DOHH2 (cell line): ENCODE results near the gene PTPRT.

ENCODE experiments used
- H3F3A ChIP-seq: fragments of 200-600 bp; sonication (generic), shearing (Covaris generic); 2 replicates; pipeline ENCODE4 v1.6.0; 2016; ENCODE audit warnings: antibody characterized with exemption, mild to moderate bottlenecking; ENCODE audit not compliant: control insufficient read depth, insufficient read depth
- H3K27ac ChIP-seq: fragments of 200-600 bp; sonication (generic); 2 replicates; pipeline ENCODE4 v1.5.1; 2014; ENCODE audit warnings: low read depth, mild to moderate bottlenecking, low read length, moderate library complexity
- H3K27me3 ChIP-seq: fragments of 200-600 bp; sonication (generic); 2 replicates; pipeline ENCODE4 v1.6.1; 2014; ENCODE audit warnings: mild to moderate bottlenecking, low read length, mixed read lengths; ENCODE audit not compliant: control insufficient read depth
- H3K36me3 ChIP-seq: fragments of 200-600 bp; sonication (generic); 2 replicates; pipeline ENCODE4 v1.6.1; 2014; ENCODE audit warnings: mild to moderate bottlenecking, low read length, moderate library complexity, mixed read lengths; ENCODE audit not compliant: control insufficient read depth
- H3K4me1 ChIP-seq: fragments of 200-600 bp; sonication (generic); 2 replicates; pipeline ENCODE4 v1.6.1; 2014; ENCODE audit warnings: mild to moderate bottlenecking, low read length, mixed read lengths; ENCODE audit not compliant: control insufficient read depth
- H3K4me2 ChIP-seq: fragments of 200-600 bp; sonication (generic); 2 replicates; pipeline ENCODE4 v1.6.0; 2014; ENCODE audit warnings: mild to moderate bottlenecking, low read length, moderate library complexity
- H3K4me3 ChIP-seq: fragments of 200-600 bp; sonication (generic); 2 replicates; pipeline ENCODE4 v1.5.1; 2014; ENCODE audit warnings: mild to moderate bottlenecking, low read length, mixed read lengths
- H3K79me2 ChIP-seq: fragments of 200-600 bp; sonication (generic); 2 replicates; pipeline ENCODE4 v1.6.1; 2014; ENCODE audit warnings: mild to moderate bottlenecking, low read length, mixed read lengths; ENCODE audit not compliant: control insufficient read depth
- H3K9me2 ChIP-seq: fragments of 200-600 bp; sonication (generic); replicated peaks from 2 replicates; pipeline ENCODE4 v1.6.1; 2014; ENCODE audit warnings: mild to moderate bottlenecking, low read length, mixed read lengths; ENCODE audit not compliant: control insufficient read depth
- H3K9me3 ChIP-seq: fragments of 200-600 bp; sonication (generic); 2 replicates; pipeline ENCODE4 v1.6.1; 2014; ENCODE audit warnings: antibody characterized with exemption, low read length, mixed read lengths; ENCODE audit not compliant: control insufficient read depth, insufficient read depth
- H4K20me1 ChIP-seq: fragments of 200-600 bp; sonication (generic); 2 replicates; pipeline ENCODE4 v1.6.0; 2014; ENCODE audit warnings: low read depth, mild to moderate bottlenecking, antibody characterized with exemption, low read length, moderate library complexity; ENCODE audit not compliant: control insufficient read depth, insufficient read depth
- EZH2phosphoT487 ChIP-seq: fragments of 200-600 bp; sonication (generic); IDR thresholded peaks from 2 replicates; pipeline ENCODE4 v1.6.1; 2017; ENCODE audit warnings: borderline replicate concordance, mild to moderate bottlenecking, antibody characterized with exemption, low read length, moderate library complexity, mixed read lengths
- TF ChIP-seq, protein P1 (sequence below): fragments of 200-600 bp; sonication (generic); IDR thresholded peaks from one replicate; pipeline ENCODE4 v1.5.1; 2014; ENCODE audit warnings: antibody characterized with exemption, mild to moderate bottlenecking, low read depth, low read length; ENCODE audit not compliant: poor library complexity, severe bottlenecking

Gene PTPRT

DNA sequence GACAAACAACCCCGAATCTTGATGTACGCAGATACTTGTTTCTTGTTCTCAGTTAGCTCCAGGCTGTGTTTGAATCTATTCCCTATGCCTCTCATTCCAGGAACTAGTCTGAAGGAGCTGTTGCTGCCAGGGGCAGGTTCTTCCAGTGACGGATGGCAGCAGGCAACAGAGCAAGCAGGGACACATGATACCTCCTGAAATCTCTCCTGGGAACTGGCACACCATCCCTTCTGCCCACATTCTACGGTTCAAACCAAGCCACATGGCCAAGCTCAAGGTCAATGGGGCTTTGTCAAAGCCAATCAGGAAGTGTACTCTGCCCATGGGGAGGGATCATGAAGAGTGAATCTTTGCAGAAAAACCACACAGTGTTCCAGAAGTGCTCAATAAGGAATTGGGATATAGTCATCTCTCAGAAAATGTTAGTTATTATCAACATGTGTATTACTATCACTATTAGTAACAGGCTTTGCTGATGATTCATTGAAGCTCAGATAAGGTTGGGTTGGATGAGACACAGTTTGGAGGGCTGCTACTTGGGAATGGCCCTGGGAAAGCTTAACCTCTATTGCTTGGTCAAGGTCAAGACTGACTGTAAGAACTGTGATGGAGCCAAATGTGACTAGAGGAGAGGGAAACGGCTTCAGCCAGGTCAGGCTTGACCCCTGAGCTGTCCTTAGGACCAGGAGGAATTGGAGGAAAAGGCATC is 454.9 kb downstream of the PTPRT start:
- no peaks in the 10 kb centered on the region for H3K9me2 ChIP-seq
- H3F3A ChIP-seq = no peaks in the 10 kb centered on the region
- no peak overlapping the region for H3K4me2 ChIP-seq
- no peak overlapping the region for H3K4me3 ChIP-seq
- no peak overlapping the region for H3K27ac ChIP-seq
- H3K79me2 ChIP-seq = no peaks in the 10 kb centered on the region
- H4K20me1 ChIP-seq = no peaks in the 10 kb centered on the region
- no peaks in the 10 kb centered on the region for H3K9me3 ChIP-seq
- H3K4me1 ChIP-seq = no peaks in the 10 kb centered on the region
- no peaks in the 10 kb centered on the region for H3K36me3 ChIP-seq
- TF ChIP-seq, protein P1, sequence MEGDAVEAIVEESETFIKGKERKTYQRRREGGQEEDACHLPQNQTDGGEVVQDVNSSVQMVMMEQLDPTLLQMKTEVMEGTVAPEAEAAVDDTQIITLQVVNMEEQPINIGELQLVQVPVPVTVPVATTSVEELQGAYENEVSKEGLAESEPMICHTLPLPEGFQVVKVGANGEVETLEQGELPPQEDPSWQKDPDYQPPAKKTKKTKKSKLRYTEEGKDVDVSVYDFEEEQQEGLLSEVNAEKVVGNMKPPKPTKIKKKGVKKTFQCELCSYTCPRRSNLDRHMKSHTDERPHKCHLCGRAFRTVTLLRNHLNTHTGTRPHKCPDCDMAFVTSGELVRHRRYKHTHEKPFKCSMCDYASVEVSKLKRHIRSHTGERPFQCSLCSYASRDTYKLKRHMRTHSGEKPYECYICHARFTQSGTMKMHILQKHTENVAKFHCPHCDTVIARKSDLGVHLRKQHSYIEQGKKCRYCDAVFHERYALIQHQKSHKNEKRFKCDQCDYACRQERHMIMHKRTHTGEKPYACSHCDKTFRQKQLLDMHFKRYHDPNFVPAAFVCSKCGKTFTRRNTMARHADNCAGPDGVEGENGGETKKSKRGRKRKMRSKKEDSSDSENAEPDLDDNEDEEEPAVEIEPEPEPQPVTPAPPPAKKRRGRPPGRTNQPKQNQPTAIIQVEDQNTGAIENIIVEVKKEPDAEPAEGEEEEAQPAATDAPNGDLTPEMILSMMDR = no peak
- no peak for TF ChIP-seq EZH2phosphoT487
- no peaks in the 10 kb centered on the region for H3K27me3 ChIP-seq

DNA sequence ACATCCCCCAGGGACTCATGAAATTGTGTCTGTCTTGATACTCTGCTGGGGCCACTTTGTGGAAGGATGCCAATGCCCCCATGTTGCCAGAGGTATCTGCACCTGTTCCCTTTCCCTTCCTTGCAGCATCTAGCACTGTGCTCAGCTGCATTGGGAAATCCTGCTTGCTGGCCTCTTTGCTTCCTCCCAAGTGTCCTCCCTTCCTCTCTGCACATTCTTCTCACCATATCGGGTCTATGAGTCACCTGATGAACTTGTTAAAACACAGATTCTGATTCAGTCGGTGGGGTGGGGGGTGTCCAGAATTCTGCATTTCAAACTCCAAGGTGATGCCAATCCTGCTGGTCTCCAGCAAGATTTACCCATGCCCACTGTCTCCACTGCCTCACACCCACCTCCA is 467.8 kb downstream of the PTPRT start:
- H3K9me2 ChIP-seq = no peaks in the 10 kb centered on the region
- no peak overlapping the region for H3K4me3 ChIP-seq
- H3K36me3 ChIP-seq = no peaks in the 10 kb centered on the region
- no peak overlapping the region for H3K4me2 ChIP-seq
- no peaks in the 10 kb centered on the region for H3F3A ChIP-seq
- H3K4me1 ChIP-seq = no peaks in the 10 kb centered on the region
- no peaks in the 10 kb centered on the region for H3K27me3 ChIP-seq
- no peak for TF ChIP-seq EZH2phosphoT487
- TF ChIP-seq, protein P1 = no peak
- H3K9me3 ChIP-seq = no peaks in the 10 kb centered on the region
- H3K27ac ChIP-seq = no peak overlapping the region
- H4K20me1 ChIP-seq = no peaks in the 10 kb centered on the region
- H3K79me2 ChIP-seq = no peaks in the 10 kb centered on the region

DNA sequence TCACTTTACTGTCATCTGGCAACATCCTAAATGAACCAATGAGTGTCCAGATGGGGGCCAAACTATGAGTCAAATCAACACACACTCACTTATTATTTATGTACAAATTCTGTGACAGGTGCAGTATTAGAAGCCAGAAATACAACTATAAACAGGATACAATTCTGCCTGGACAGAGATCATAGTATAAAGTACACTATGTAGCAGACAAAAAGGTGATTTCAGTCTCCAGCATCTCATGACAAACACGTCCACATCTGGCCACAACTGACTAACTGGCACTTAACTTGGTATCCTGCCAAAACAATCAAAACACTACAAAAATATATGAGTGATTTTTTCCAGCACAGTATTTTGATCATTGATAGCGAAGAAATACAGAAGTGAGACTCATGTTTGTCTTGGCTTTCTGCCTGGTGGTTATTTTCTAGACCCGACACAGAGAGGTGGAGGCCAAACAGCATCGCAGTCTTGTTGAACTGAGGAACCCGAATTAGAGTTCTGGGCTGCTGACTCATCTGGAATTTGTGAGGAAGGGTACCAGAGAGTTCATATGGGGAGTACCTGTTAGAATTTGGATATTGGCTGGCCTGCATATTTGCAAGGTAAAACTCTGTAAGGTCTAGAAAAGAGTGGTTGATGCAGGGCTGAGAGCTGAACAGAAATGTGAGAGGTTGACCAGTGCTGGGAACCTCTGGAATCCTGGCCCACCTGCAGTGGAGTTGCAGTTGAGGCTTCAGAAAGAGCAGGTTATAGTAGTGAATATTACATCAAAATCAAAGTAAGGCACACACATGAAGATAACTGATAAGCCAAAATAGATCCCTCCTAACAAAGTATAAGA is 475.2 kb downstream of the PTPRT start:
- Histone ChIP-seq H4K20me1 (no peaks in the 10 kb centered on the region), H3K36me3 (no peaks in the 10 kb centered on the region), H3K27me3 (no peaks in the 10 kb centered on the region), H3K79me2 (no peaks in the 10 kb centered on the region), H3K4me1 (no peaks in the 10 kb centered on the region), H3K4me2 (no peak overlapping the region), H3K9me3 (peaks cover 10% of the 10 kb centered on the region; the same call in 1 of the 2 replicates), H3K4me3 (no peak overlapping the region), H3F3A (no peaks in the 10 kb centered on the region), H3K9me2 (no peaks in the 10 kb centered on the region), H3K27ac (no peak overlapping the region)
- TF ChIP-seq, protein P1 = no peak
- TF ChIP-seq EZH2phosphoT487 = no peak
